Testis (tissue), 2 donors: ENCODE results near the gene TAF5L.

Experiments
- CTCF ChIP-seq, 3 experiments: fragments of 450-650 bp in 2 of 3; fragments of 200-600 bp in 1 of 3; sonication (generic) in 1 of 3; IDR thresholded peaks; one replicate each; pipeline ENCODE4 v1.5.1; 2016 to 2019; ENCODE audit warnings: antibody characterized with exemption in 3 of 3, mild to moderate bottlenecking in 2 of 3, moderate library complexity in 1 of 3
- POLR2A ChIP-seq: fragments of 450-650 bp; IDR thresholded peaks from one replicate; pipeline ENCODE4 v1.6.1; 2017; ENCODE audit warnings: antibody characterized with exemption, mild to moderate bottlenecking, moderate library complexity

- TF ChIP-seq CTCF (IDR thresholded peaks at IDR 0.05), result no peak
- TF ChIP-seq POLR2A, result no peak
These were observed 43.4 kb upstream of the TAF5L start for GRCh38 chr1:229669333-229669732.
